Measurements from ENCODE around the gene EXOC6. TPM values are rescaled to one million over a fixed set of nuclear protein-coding genes. Genes with fewer than 3 reads are reported as not detected.

Gene EXOC6
- total and polyA plus RNA-seq, 2 of the 13 experiments (the other 11 are each of a cell fraction or from before 2014, with no cell fraction given), result 22.2 to 29.2 TPM

DNA sequence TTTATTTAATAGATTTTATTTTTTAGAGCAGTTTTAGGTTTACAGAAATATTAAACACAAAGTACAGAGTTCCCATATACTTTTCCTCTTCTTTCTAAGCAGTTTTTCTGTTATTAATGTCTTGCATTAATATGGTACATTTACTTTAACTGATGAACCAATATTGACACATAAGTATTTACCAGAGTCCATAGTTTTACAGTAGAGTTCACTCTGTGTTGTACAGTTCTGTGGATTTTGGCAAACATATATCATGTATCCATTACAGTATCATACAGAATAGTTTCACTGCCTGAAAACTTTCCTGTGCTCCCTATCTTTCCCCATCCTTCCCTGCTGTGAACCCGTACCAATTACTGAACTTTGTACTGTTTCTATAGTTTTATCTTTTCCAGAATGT is 55.3 kb downstream of the EXOC6 start (continued):
- TF ChIP-seq, protein P1, sequence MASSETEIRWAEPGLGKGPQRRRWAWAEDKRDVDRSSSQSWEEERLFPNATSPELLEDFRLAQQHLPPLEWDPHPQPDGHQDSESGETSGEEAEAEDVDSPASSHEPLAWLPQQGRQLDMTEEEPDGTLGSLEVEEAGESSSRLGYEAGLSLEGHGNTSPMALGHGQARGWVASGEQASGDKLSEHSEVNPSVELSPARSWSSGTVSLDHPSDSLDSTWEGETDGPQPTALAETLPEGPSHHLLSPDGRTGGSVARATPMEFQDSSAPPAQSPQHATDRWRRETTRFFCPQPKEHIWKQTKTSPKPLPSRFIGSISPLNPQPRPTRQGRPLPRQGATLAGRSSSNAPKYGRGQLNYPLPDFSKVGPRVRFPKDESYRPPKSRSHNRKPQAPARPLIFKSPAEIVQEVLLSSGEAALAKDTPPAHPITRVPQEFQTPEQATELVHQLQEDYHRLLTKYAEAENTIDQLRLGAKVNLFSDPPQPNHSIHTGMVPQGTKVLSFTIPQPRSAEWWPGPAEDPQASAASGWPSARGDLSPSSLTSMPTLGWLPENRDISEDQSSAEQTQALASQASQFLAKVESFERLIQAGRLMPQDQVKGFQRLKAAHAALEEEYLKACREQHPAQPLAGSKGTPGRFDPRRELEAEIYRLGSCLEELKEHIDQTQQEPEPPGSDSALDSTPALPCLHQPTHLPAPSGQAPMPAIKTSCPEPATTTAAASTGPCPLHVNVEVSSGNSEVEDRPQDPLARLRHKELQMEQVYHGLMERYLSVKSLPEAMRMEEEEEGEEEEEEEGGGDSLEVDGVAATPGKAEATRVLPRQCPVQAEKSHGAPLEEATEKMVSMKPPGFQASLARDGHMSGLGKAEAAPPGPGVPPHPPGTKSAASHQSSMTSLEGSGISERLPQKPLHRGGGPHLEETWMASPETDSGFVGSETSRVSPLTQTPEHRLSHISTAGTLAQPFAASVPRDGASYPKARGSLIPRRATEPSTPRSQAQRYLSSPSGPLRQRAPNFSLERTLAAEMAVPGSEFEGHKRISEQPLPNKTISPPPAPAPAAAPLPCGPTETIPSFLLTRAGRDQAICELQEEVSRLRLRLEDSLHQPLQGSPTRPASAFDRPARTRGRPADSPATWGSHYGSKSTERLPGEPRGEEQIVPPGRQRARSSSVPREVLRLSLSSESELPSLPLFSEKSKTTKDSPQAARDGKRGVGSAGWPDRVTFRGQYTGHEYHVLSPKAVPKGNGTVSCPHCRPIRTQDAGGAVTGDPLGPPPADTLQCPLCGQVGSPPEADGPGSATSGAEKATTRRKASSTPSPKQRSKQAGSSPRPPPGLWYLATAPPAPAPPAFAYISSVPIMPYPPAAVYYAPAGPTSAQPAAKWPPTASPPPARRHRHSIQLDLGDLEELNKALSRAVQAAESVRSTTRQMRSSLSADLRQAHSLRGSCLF (CRISPR knock-in tag; IDR thresholded peaks at IDR 0.05; ENCODE audit: borderline replicate concordance), result no peak
- TF ChIP-seq ZNF260 (CRISPR knock-in tag; IDR thresholded peaks at IDR 0.05; ENCODE audit: borderline replicate concordance, low read depth) (no peak), RARA (CRISPR knock-in tag; IDR thresholded peaks at IDR 0.05) (0 out of 2 replicates have a peak, but pooled peaks have one; percentile 11), BRD4 (CRISPR knock-in tag; IDR thresholded peaks at IDR 0.05) (no peak), KAT2B (IDR thresholded peaks at IDR 0.05; ENCODE audit: borderline replicate concordance, low read depth, low read length) (no peak), SUZ12 (IDR thresholded peaks at IDR 0.05; ENCODE audit: low read depth, low read length) (no peak), TARDBP (CRISPR knock-in tag; IDR thresholded peaks at IDR 0.05) (no peak), ZBTB7B (CRISPR knock-in tag; IDR thresholded peaks at IDR 0.05) (no peak), ZNF326 (CRISPR knock-in tag; IDR thresholded peaks at IDR 0.05; ENCODE audit: borderline replicate concordance) (no peak), CREM (IDR thresholded peaks at IDR 0.05) (0 out of 2 replicates have a peak, but pooled peaks have one; percentile 23), CREM (CRISPR knock-in tag; IDR thresholded peaks at IDR 0.05) (no peak), MIXL1 (CRISPR knock-in tag; IDR thresholded peaks at IDR 0.05) (peak; percentile 54), EEA1 (CRISPR knock-in tag; IDR thresholded peaks at IDR 0.05; ENCODE audit: borderline replicate concordance) (no peak), CEBPG (CRISPR knock-in tag; IDR thresholded peaks at IDR 0.05) (peak; percentile 16; the same call in 1 of the 2 replicates), NFE2L1 (CRISPR knock-in tag; IDR thresholded peaks at IDR 0.05; ENCODE audit: borderline replicate concordance) (no peak), ZNF33B (CRISPR knock-in tag; IDR thresholded peaks at IDR 0.05) (no peak), HNF4A (CRISPR knock-in tag; IDR thresholded peaks at IDR 0.05) (peak; percentile 29), JUN (CRISPR knock-in tag; IDR thresholded peaks at IDR 0.05) (no peak), ZNF382 (CRISPR knock-in tag; IDR thresholded peaks at IDR 0.05; ENCODE audit: borderline replicate concordance) (no peak), SMAD1 (CRISPR knock-in tag; IDR thresholded peaks at IDR 0.05; ENCODE audit: borderline replicate concordance, low read depth) (no peak), HNRNPH1 (optimal IDR thresholded peaks at IDR 0.05; ENCODE audit: low read depth, low read length) (no peak), BRCA1 (CRISPR knock-in tag; IDR thresholded peaks at IDR 0.05) (no peak), JDP2 (CRISPR knock-in tag; IDR thresholded peaks at IDR 0.05; ENCODE audit: borderline replicate concordance) (no peak)
- TF ChIP-seq, protein P2, sequence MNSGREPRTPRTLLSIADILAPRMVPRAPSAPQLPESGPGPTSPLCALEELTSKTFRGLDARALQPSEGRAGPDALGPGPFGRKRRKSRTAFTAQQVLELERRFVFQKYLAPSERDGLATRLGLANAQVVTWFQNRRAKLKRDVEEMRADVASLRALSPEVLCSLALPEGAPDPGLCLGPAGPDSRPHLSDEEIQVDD (CRISPR knock-in tag; IDR thresholded peaks at IDR 0.05; ENCODE audit: borderline replicate concordance), result no peak
- TF ChIP-seq, protein P3, sequence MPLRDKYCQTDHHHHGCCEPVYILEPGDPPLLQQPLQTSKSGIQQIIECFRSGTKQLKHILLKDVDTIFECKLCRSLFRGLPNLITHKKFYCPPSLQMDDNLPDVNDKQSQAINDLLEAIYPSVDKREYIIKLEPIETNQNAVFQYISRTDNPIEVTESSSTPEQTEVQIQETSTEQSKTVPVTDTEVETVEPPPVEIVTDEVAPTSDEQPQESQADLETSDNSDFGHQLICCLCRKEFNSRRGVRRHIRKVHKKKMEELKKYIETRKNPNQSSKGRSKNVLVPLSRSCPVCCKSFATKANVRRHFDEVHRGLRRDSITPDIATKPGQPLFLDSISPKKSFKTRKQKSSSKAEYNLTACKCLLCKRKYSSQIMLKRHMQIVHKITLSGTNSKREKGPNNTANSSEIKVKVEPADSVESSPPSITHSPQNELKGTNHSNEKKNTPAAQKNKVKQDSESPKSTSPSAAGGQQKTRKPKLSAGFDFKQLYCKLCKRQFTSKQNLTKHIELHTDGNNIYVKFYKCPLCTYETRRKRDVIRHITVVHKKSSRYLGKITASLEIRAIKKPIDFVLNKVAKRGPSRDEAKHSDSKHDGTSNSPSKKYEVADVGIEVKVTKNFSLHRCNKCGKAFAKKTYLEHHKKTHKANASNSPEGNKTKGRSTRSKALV (CRISPR knock-in tag; IDR thresholded peaks at IDR 0.05), result no peak
